ENCODE measurements around the gene NFKB2.
A peak's percentile ranks its signal among the peaks of the same experiment; 100 is the strongest.

NFKB2 gene

DNA sequence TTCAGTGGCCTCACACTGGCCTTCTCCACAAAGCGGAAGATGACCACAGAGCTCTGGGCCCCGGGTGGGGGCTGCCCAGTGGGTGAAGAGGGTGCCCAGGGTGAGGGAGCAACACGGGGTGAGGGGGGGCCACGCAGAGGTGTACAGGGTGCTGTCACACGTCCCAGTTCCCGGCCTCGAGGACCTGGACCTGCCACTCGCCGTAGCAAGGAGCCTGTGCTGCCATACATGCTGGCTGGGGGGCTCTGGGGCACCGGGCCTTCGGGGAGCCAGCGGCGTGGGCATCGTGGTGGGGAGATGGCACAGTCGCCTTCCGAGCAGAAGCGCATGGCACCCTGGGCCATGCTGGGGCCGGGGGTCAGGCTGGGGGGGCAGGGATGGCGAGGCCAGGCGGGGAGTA is 21.2 kb downstream of the NFKB2 start (continued):
- TF ChIP-seq, protein P1, sequence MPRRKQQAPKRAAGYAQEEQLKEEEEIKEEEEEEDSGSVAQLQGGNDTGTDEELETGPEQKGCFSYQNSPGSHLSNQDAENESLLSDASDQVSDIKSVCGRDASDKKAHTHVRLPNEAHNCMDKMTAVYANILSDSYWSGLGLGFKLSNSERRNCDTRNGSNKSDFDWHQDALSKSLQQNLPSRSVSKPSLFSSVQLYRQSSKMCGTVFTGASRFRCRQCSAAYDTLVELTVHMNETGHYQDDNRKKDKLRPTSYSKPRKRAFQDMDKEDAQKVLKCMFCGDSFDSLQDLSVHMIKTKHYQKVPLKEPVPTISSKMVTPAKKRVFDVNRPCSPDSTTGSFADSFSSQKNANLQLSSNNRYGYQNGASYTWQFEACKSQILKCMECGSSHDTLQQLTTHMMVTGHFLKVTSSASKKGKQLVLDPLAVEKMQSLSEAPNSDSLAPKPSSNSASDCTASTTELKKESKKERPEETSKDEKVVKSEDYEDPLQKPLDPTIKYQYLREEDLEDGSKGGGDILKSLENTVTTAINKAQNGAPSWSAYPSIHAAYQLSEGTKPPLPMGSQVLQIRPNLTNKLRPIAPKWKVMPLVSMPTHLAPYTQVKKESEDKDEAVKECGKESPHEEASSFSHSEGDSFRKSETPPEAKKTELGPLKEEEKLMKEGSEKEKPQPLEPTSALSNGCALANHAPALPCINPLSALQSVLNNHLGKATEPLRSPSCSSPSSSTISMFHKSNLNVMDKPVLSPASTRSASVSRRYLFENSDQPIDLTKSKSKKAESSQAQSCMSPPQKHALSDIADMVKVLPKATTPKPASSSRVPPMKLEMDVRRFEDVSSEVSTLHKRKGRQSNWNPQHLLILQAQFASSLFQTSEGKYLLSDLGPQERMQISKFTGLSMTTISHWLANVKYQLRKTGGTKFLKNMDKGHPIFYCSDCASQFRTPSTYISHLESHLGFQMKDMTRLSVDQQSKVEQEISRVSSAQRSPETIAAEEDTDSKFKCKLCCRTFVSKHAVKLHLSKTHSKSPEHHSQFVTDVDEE (CRISPR knock-in tag; IDR thresholded peaks at IDR 0.05): no peak
- TF ChIP-seq GLIS3 (CRISPR knock-in tag; IDR thresholded peaks at IDR 0.05) (no peak), ESRRG (CRISPR knock-in tag; IDR thresholded peaks at IDR 0.05) (no peak), ZNF70 (CRISPR knock-in tag; IDR thresholded peaks at IDR 0.05) (no peak), ISL1 (CRISPR knock-in tag; IDR thresholded peaks at IDR 0.05) (no peak), SNAI2 (CRISPR knock-in tag; IDR thresholded peaks at IDR 0.05) (no peak), ZFP3 (CRISPR knock-in tag; IDR thresholded peaks at IDR 0.05) (no peak), OSR1 (CRISPR knock-in tag; IDR thresholded peaks at IDR 0.05) (no peak)
- TF ChIP-seq, protein P2, sequence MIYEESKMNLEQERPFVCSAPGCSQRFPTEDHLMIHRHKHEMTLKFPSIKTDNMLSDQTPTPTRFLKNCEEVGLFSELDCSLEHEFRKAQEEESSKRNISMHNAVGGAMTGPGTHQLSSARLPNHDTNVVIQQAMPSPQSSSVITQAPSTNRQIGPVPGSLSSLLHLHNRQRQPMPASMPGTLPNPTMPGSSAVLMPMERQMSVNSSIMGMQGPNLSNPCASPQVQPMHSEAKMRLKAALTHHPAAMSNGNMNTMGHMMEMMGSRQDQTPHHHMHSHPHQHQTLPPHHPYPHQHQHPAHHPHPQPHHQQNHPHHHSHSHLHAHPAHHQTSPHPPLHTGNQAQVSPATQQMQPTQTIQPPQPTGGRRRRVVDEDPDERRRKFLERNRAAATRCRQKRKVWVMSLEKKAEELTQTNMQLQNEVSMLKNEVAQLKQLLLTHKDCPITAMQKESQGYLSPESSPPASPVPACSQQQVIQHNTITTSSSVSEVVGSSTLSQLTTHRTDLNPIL (CRISPR knock-in tag; IDR thresholded peaks at IDR 0.05; ENCODE audit: low read depth): no peak

DNA sequence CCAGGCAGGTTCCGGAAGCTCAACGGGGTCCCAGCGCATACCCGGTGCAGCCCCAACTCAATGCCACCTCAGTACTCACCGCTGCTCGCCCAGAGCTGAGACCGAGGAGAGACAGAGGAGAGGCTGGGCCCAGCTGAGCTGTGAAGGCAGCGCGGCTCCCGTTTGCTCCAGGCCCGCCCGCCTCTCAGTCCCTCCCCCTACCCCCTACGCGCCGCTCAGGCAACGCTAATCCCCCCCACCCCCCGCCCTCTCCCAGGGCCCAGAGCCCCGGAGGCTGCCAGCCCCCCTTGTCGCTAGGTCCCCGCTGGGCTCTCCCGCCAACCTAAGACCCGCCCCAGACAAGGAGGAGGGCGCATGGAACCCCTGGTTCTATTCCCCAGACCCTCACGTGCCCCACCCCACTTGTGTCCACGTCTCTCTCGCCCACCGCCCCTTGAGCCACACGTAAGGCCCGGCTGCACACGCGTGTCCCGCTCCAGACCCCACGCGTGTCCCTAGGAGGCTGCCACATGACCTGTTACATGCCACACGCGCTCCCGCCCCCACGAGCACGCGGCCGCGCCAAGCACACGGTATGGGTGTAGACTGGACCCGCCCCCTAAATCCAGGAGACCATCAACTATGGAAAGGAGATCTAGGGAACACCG is 23.2 kb downstream of the NFKB2 start, which contains the start of gene PSD:
TSS of gene PSD (minus strand) at position 164 of the 647 bp plus-strand sequence. CDS start 1,747 bp downstream, outside the sequence.
- TF ChIP-seq ARNTL (CRISPR knock-in tag; IDR thresholded peaks at IDR 0.05; ENCODE audit: borderline replicate concordance, low read depth) (no peak), SNAI2 (CRISPR knock-in tag; IDR thresholded peaks at IDR 0.05) (no peak), ZFP3 (CRISPR knock-in tag; IDR thresholded peaks at IDR 0.05) (no peak), ZFP30 (CRISPR knock-in tag; IDR thresholded peaks at IDR 0.05) (no peak), ESRRG (CRISPR knock-in tag; IDR thresholded peaks at IDR 0.05) (no peak), ZNF565 (CRISPR knock-in tag; conservative IDR thresholded peaks at IDR 0.05; ENCODE audit: low read depth) (no peak), GLIS3 (CRISPR knock-in tag; IDR thresholded peaks at IDR 0.05) (no peak), CSDC2 (CRISPR knock-in tag; IDR thresholded peaks at IDR 0.05) (no peak), RARB (CRISPR knock-in tag; IDR thresholded peaks at IDR 0.05) (no peak), ISL1 (CRISPR knock-in tag; IDR thresholded peaks at IDR 0.05) (no peak), OSR1 (CRISPR knock-in tag; IDR thresholded peaks at IDR 0.05) (no peak)
- TF ChIP-seq, protein P3, sequence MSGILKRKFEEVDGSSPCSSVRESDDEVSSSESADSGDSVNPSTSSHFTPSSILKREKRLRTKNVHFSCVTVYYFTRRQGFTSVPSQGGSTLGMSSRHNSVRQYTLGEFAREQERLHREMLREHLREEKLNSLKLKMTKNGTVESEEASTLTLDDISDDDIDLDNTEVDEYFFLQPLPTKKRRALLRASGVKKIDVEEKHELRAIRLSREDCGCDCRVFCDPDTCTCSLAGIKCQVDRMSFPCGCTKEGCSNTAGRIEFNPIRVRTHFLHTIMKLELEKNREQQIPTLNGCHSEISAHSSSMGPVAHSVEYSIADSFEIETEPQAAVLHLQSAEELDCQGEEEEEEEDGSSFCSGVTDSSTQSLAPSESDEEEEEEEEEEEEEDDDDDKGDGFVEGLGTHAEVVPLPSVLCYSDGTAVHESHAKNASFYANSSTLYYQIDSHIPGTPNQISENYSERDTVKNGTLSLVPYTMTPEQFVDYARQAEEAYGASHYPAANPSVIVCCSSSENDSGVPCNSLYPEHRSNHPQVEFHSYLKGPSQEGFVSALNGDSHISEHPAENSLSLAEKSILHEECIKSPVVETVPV (CRISPR knock-in tag; IDR thresholded peaks at IDR 0.05): no peak
- TF ChIP-seq, protein P1 (CRISPR knock-in tag; IDR thresholded peaks at IDR 0.05): no peak
- TF ChIP-seq, protein P2 (CRISPR knock-in tag; IDR thresholded peaks at IDR 0.05; ENCODE audit: low read depth): no peak
- no peak for ATAC-seq

DNA sequence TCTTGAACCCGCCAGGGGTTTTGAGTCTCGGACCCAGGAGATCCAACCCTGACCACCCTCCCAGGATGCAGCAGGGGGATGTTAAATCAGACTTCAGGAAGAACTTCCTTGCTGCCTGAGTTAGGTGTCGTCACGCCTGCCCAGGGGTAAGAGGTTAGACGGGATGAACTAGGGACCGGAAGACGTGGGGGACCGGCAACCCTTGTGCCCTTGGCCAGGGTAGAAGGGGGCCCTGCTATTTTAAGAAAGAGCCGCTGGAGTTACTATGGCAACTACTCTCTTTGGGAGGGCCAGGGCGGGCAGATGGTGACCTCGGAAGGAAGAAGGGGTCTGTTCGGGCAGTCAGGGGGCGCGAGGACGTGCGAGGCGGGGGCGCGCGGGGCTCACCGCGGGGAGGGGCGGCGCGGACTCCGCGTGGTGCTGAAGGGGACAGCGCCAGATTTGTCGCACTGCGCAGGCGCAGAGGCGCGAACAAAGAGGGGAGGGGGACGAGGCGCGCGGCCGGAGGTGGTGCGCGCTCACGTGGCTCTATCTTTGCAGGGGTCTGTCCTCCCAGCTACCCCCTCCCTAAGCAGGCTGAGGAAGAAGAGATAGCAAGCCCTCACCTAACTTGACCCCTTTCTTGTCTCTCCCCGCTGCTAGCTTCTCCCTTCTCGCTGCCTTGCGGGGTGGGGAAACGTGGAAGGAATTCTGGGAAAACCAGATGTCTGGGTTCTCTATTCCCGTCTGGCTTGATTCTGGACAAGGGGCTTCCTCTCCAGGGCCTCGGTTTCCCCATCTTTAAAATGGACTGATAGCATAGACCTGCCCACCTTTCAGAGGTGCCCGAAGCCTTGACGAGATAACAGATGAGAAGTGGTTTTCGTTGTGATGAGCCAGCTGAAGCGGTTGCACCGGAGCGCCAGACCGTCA is 24.0 kb downstream of the NFKB2 start:
- TF ChIP-seq TCF4 (CRISPR knock-in tag; IDR thresholded peaks at IDR 0.05; ENCODE audit: borderline replicate concordance) (peak; percentile 19; the same call in 1 of the 2 replicates), CSDC2 (CRISPR knock-in tag; IDR thresholded peaks at IDR 0.05) (peak; percentile 82; the same call in 1 of the 2 replicates)
- TF ChIP-seq, protein P1 (CRISPR knock-in tag; IDR thresholded peaks at IDR 0.05): no peak
- ATAC-seq: no peak

Measured in SK-N-SH treated with all-trans-retinoic acid at 6 μM for 48 hours (cell line).